Prostate gland (tissue), 2 donors: Measurements from ENCODE around the gene TBX21.

Experiments
- POLR2A ChIP-seq: fragments of 450-650 bp; IDR thresholded peaks from one replicate; pipeline ENCODE4 v1.6.1; 2016; ENCODE audit warnings: antibody characterized with exemption, mild to moderate bottlenecking
- POLR2AphosphoS5 ChIP-seq: sonication (generic); formaldehyde crosslinking; IDR thresholded peaks from one replicate; pipeline ENCODE4 v1.6.1; 2017; ENCODE audit warnings: antibody characterized with exemption
- TF ChIP-seq, protein P1 (sequence below), 4 experiments: fragments of 200-600 bp in 2 of 4; fragments of 450-650 bp in 2 of 4; sonication (generic) in 2 of 4; IDR thresholded peaks; 1 replicate in 3 of 4; 2 replicates in 1 of 4; pipeline ENCODE4 v1.5.1; 2016 to 2019; ENCODE audit warnings: antibody characterized with exemption in 4 of 4, mild to moderate bottlenecking in 2 of 4, moderate library complexity in 2 of 4

DNA sequence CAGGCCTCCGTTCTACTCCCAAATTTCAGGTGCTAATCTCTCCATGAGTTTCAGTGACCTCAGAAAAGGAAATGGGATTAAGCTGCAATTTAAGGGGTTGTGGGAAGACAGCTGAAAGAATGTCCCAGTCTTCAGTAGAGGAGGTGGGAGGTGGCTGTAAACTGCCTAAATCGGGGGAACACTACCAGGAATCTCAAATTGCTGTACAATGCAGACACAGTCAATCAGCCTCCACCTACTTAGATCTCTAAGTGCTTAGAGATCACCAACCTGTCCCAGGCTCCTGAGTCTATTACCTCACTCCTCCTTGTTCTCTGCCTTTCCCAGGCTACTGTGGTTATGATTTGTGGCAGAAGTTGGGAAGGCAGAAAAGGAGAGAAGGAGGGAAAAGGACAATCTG lies 8.3 kb upstream of the TBX21 start:
- TF ChIP-seq, protein P1, sequence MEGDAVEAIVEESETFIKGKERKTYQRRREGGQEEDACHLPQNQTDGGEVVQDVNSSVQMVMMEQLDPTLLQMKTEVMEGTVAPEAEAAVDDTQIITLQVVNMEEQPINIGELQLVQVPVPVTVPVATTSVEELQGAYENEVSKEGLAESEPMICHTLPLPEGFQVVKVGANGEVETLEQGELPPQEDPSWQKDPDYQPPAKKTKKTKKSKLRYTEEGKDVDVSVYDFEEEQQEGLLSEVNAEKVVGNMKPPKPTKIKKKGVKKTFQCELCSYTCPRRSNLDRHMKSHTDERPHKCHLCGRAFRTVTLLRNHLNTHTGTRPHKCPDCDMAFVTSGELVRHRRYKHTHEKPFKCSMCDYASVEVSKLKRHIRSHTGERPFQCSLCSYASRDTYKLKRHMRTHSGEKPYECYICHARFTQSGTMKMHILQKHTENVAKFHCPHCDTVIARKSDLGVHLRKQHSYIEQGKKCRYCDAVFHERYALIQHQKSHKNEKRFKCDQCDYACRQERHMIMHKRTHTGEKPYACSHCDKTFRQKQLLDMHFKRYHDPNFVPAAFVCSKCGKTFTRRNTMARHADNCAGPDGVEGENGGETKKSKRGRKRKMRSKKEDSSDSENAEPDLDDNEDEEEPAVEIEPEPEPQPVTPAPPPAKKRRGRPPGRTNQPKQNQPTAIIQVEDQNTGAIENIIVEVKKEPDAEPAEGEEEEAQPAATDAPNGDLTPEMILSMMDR (IDR thresholded peaks at IDR 0.05) = no peak
- TF ChIP-seq POLR2A (no peak), POLR2AphosphoS5 (no peak)
